Measurements from ENCODE around the gene TRPV4.

DNA sequence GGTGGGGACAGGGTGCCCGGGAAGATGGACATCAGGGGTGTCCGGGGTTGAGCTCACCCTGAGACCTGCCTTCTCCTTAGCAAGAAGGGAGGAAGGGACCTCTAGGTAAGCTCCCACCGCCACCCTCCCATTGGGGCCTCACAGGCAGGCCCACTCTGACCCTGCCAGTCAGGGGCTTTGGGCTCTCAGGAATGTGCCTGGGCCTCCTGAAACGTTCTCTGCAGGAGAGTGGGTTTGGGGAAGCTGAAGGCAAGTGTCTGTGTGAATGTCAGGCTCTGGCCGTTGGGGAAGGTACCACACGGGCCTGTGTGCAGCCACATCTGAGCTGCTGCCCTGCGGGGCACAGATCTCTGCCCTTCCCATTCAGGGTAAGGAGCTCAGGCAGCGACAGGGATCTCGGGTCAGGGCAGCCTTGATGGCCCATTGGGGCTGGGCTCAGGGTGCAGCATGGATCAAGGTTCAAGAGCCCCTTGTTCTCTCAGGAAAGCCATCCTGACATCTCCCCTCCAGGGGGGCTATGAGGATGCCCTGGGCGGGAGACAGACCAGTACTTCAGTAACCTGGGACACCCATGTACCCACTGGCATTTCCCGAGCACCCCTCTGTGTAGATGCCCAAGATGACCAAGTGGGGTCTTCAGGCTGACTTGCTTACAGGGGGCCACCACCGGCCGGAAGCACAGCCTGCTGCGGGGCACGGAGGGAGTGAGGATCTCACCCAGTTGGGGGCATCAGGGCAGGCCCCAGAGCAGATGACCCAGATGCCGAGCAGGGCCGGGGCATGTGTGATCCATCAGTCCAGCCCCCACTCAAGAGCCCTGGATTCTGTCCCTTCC lies 89.9 kb downstream of the TRPV4 start:
- TF ChIP-seq POLR2A (IDR thresholded peaks at IDR 0.05; ENCODE audit: low read depth, low read length) (no peak), POLR2AphosphoS5 (IDR thresholded peaks at IDR 0.05; ENCODE audit: low read depth, low read length) (no peak), TAF1 (IDR thresholded peaks at IDR 0.05; ENCODE audit: borderline replicate concordance, low read depth, low read length) (no peak)
